Measurements from ENCODE around the gene RASGEF1B.

GRCh38 chr4:81449015-81449414, 22.7 kb downstream of the RASGEF1B start:
- TF ChIP-seq CTCF (IDR thresholded peaks at IDR 0.05; ENCODE audit: poor library complexity) (no peak), EZH2phosphoT487 (IDR thresholded peaks at IDR 0.05; ENCODE audit: low read depth, severe bottlenecking, unreplicated experiment) (no peak), EZH2 (IDR thresholded peaks at IDR 0.05; ENCODE audit: borderline replicate concordance) (no peak)
